Epithelial cell of proximal tubule (primary cell): ENCODE measurements around the gene UGGT1. TPM values are rescaled to one million over a fixed set of nuclear protein-coding genes. Genes with fewer than 3 reads are reported as not detected.
"Not testable (repeated sequence)": the region's sequence is repeated elsewhere in the genome, so short reads cannot be mapped to it uniquely, and the experiment has no call there.

ENCODE experiments used
- DNase-seq: peaks from one replicate; pipeline ENCODE4 v3.0.0-alpha.2; 2011; ENCODE audit warnings: low read depth
- H3K4me3 ChIP-seq: 2 replicates; pipeline ENCODE4 v1.5.1; 2011; ENCODE audit warnings: low read depth, mild to moderate bottlenecking, low read length
- CTCF ChIP-seq: conservative IDR thresholded peaks from 2 replicates; pipeline ENCODE4 v1.5.1; 2012; ENCODE audit warnings: low read depth, mild to moderate bottlenecking, low read length
- total RNA-seq: library from RNA; depleted of rRNA; stranded (reverse); fragments of >200 nt; gene quantifications from 2 replicates; pipeline ENCODE4 v1.2.3, GENCODE V29; 2015

UGGT1 gene
- total RNA-seq, 1 donor from 2014 or later: 43.2 TPM

GRCh38 chr2:128169933-128170709, 79.1 kb downstream of the UGGT1 start:
- no peak for DNase-seq
- no peak overlapping the region for H3K4me3 ChIP-seq
- TF ChIP-seq CTCF: no peak

GRCh38 chr2:128170776-128171175, 79.8 kb downstream of the UGGT1 start:
- no peak overlapping the region for H3K4me3 ChIP-seq
- DNase-seq: no peak
- TF ChIP-seq CTCF: no peak

GRCh38 chr2:128172191-128172590, 81.2 kb downstream of the UGGT1 start:
- peak; percentile 27 for TF ChIP-seq CTCF
- H3K4me3 ChIP-seq: no peak overlapping the region
- no peak for DNase-seq

GRCh38 chr2:128174067-128174466, 83.1 kb downstream of the UGGT1 start:
- H3K4me3 ChIP-seq, DNase-seq: not testable (repeated sequence)

- H3K4me3 ChIP-seq: no peak overlapping the region
- DNase-seq: no peak
- TF ChIP-seq CTCF: no peak
Measured at GRCh38 chr2:128177315-128177714, 86.3 kb downstream of the UGGT1 start.

- DNase-seq: no peak
- H3K4me3 ChIP-seq: no peak overlapping the region
- no peak for TF ChIP-seq CTCF
Measured at GRCh38 chr2:128178149-128178649, 87.2 kb downstream of the UGGT1 start.

GRCh38 chr2:128178650-128179460, 87.9 kb downstream of the UGGT1 start:
- no peak for DNase-seq
- no peak overlapping the region for H3K4me3 ChIP-seq
- peak; percentile 87 for TF ChIP-seq CTCF
